Prostate gland (tissue), 2 donors: ENCODE measurements around the gene WFS1.

Experiments used
- CTCF ChIP-seq, 4 experiments: fragments of 200-600 bp in 2 of 4; fragments of 450-650 bp in 2 of 4; sonication (generic) in 2 of 4; IDR thresholded peaks; 1 replicate in 3 of 4; 2 replicates in 1 of 4; pipeline ENCODE4 v1.5.1; 2016 to 2019; ENCODE audit warnings: antibody characterized with exemption in 4 of 4, mild to moderate bottlenecking in 2 of 4, moderate library complexity in 2 of 4
- POLR2AphosphoS5 ChIP-seq: sonication (generic); formaldehyde crosslinking; IDR thresholded peaks from one replicate; pipeline ENCODE4 v1.6.1; 2017; ENCODE audit warnings: antibody characterized with exemption

GRCh38 chr4:6306299-6306698 lies 36.6 kb downstream of the WFS1 start:
- TF ChIP-seq POLR2AphosphoS5, result no peak
- no peak for TF ChIP-seq CTCF (IDR thresholded peaks at IDR 0.05)
